ENCODE data around the gene ST6GALNAC6. TPM values are rescaled to one million over a fixed set of nuclear protein-coding genes. Genes with fewer than 3 reads are reported as not detected.

ST6GALNAC6 gene
- total RNA-seq, 2 donors from 2014 or later, result 46.4 to 95.1 TPM

DNA sequence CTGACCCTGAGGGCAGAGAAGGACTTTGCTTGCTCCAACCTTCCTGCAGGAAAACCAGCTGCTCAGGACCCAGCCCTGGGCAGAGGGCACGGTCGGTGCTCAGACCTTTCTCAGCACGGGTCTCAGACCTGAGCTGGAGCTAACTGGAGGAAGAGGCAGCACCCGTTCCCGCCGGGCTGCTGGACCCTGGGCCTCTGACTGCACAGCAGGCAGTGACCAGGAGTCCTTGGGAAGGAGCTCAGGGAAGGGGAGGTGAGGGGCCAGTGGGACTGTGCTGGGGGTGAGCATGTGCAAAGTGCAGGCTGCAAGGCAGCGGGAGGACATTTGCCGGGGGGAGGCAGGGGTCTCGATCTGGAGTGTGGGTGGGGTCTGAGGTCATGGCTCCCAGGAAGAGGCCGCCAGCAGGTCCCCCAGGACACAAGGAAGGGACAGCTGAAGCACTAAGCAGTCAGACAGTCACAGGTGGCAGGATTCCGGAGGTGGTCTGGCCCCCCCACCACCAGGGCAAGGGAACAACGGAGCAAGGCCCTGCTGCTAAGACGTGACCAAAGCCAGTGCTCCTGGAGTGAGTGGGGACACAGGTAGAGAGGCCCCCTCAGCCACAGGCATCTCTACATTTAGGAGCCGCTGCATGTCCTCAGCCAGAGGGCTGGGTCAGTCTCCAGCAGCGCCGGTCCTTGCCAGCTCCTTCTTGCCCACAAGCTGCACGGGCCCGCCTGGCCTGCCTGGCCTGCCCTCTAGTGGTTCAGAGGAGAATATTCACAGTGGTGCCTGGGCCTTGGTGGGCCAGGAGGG lies 43.0 kb upstream of the ST6GALNAC6 start:
- TF ChIP-seq POLR2A (IDR thresholded peaks at IDR 0.05), result no peak
- peak; percentile 18 for TF ChIP-seq POLR2AphosphoS5 (IDR thresholded peaks at IDR 0.05)
- TF ChIP-seq, protein P1, sequence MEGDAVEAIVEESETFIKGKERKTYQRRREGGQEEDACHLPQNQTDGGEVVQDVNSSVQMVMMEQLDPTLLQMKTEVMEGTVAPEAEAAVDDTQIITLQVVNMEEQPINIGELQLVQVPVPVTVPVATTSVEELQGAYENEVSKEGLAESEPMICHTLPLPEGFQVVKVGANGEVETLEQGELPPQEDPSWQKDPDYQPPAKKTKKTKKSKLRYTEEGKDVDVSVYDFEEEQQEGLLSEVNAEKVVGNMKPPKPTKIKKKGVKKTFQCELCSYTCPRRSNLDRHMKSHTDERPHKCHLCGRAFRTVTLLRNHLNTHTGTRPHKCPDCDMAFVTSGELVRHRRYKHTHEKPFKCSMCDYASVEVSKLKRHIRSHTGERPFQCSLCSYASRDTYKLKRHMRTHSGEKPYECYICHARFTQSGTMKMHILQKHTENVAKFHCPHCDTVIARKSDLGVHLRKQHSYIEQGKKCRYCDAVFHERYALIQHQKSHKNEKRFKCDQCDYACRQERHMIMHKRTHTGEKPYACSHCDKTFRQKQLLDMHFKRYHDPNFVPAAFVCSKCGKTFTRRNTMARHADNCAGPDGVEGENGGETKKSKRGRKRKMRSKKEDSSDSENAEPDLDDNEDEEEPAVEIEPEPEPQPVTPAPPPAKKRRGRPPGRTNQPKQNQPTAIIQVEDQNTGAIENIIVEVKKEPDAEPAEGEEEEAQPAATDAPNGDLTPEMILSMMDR (IDR thresholded peaks at IDR 0.05), result peak; percentile 62 to 91 (median 81)
- intact Hi-C loops (cut with DNase I), result loop anchor here (5.0 kb wide), 2 partner anchors 40 to 180 kb away; partner anchors contain the start of gene EEIG1
- Histone ChIP-seq H3K27me3 (replicated peaks; ENCODE audit: insufficient read depth) (no peaks in the 10 kb centered on the region), H3K4me3 (no peak overlapping the region), H3K4me1 (replicated peaks) (no peaks in the 10 kb centered on the region), H3K9me3 (no peaks in the 10 kb centered on the region), H3K27ac (no peak overlapping the region), H3K36me3 (peaks cover 8 to 20% of the 10 kb centered on the region in 2 donors)
- WGBS, result 59% methylated on average over 12 of the region's 18 CpGs
- peak; percentile 53 for DNase-seq (ENCODE audit: low spot score)

DNA sequence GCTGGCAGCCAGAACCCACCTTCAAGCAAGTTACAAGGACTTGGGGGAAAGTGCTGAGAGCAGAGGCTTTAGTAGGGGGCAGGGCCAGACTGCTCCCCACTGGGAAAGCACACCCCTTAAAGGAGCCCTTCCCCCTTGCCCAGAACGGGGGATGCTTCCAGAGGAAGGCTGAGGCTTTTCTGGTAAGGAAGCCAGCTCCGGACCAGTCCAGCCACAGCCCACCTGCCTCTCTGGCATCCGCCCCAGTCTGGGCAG lies 42.5 kb upstream of the ST6GALNAC6 start:
- WGBS, result 50% methylated on average over 3 of the region's 3 CpGs
- Histone ChIP-seq H3K27me3 (replicated peaks; ENCODE audit: insufficient read depth) (no peaks in the 10 kb centered on the region), H3K36me3 (peaks cover 8 to 20% of the 10 kb centered on the region in 2 donors), H3K4me1 (replicated peaks) (peaks cover 3% of the 10 kb centered on the region), H3K9me3 (no peaks in the 10 kb centered on the region), H3K4me3 (no peak overlapping the region), H3K27ac (no peak overlapping the region)
- no peak for TF ChIP-seq POLR2A (IDR thresholded peaks at IDR 0.05)
- TF ChIP-seq POLR2AphosphoS5 (IDR thresholded peaks at IDR 0.05), result no peak
- TF ChIP-seq, protein P1 (IDR thresholded peaks at IDR 0.05), result no peak
- intact Hi-C loops (cut with DNase I), result loop anchor here (5.0 kb wide), 2 partner anchors 40 to 180 kb away; partner anchors contain the start of gene EEIG1
- no peak for DNase-seq (ENCODE audit: low spot score)

DNA sequence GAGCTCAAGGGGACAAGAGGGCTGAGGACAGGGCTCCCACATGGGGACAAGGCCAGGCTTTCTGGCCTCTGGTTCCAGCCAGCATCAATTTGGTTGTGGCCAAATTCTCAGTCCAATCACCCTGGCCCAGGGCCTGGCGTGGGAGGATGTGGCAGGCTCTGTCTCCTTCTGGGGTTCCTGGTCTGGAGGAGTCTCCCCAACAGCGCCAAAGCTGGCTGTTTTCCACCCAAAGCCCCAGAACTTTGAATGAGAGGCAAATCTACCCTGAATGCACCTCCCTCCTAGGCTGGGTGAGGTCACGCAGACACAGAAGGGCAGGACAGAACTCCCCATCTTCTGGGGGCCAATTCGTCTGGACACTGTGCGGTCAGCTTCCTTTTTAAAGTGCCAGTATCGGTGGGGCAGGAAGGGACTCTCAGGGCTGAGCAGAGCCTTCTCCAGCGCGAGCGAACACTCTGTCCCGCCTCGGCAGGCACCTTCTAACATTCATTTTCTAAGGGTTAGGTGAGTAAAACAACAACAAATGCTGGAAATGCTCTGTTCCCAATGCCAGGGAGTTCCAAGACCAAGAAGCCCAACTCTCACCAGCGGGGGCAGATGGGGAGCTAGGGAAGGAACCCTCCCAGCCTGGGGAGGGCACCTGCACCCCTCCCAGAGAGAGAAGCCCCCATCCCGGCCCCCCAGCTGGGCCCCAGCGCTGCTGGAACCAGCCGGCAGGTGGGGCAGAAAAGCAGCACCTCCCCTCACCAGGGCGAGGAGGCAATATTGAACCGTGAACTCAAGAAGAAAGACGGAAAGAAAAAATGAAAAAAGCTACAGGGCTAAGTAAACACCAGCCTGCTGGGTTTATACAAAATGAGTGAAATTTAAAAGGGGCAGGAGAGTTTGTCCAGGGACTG lies 41.9 kb upstream of the ST6GALNAC6 start:
- DNase-seq (ENCODE audit: low spot score), result no peak
- Histone ChIP-seq H3K27ac (no peak overlapping the region), H3K9me3 (no peaks in the 10 kb centered on the region), H3K36me3 (peaks cover 8 to 20% of the 10 kb centered on the region in 2 donors), H3K27me3 (replicated peaks; ENCODE audit: insufficient read depth) (no peaks in the 10 kb centered on the region), H3K4me3 (no peak overlapping the region), H3K4me1 (replicated peaks) (peaks cover 8% of the 10 kb centered on the region)
- no peak for TF ChIP-seq POLR2A (IDR thresholded peaks at IDR 0.05)
- no peak for TF ChIP-seq POLR2AphosphoS5 (IDR thresholded peaks at IDR 0.05)
- TF ChIP-seq, protein P1 (IDR thresholded peaks at IDR 0.05), result no peak
- WGBS, result 61% methylated on average over 18 of the region's 18 CpGs
- intact Hi-C loops (cut with DNase I), result loop anchor here (5.0 kb wide), 2 partner anchors 41 to 181 kb away; partner anchors contain the start of gene EEIG1

DNA sequence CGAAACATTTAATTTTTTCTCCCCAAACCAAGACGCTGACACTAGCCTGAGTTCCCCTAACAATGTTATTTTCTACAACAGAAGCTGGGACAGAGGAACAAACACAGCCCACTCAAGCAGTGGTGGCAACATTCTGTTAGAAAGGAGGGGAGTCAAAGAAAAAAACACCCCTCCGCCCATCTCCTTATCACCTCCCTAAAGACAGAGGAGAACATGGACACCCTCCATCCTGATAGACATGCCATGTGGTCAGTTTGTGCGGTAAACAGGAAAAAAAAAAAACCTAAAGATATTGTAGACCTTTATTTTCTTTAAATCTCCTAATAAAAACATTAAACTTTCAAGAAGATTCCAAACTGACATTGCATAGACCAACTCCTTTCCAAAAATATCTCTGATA lies 41.2 kb upstream of the ST6GALNAC6 start:
- DNase-seq (ENCODE audit: low spot score), result no peak
- Histone ChIP-seq H3K4me1 (replicated peaks) (peaks cover 9% of the 10 kb centered on the region), H3K9me3 (no peaks in the 10 kb centered on the region), H3K27ac (no peak overlapping the region), H3K36me3 (peaks cover 8 to 18% of the 10 kb centered on the region in 2 donors), H3K27me3 (replicated peaks; ENCODE audit: insufficient read depth) (no peaks in the 10 kb centered on the region), H3K4me3 (no peak overlapping the region)
- WGBS, result 85% methylated on average over 4 of the region's 4 CpGs
- TF ChIP-seq POLR2AphosphoS5 (IDR thresholded peaks at IDR 0.05) (no peak), POLR2A (IDR thresholded peaks at IDR 0.05) (no peak)
- TF ChIP-seq, protein P1 (IDR thresholded peaks at IDR 0.05), result no peak
- intact Hi-C loops (cut with DNase I), result loop anchor here (5.0 kb wide), 2 partner anchors 42 to 182 kb away; partner anchors contain the start of gene EEIG1
